HepG2 (cell line): Measurements from ENCODE around the gene HOXC10. TPM values are rescaled to one million over a fixed set of nuclear protein-coding genes. Genes with fewer than 3 reads are reported as not detected.

Experiments
- ATAC-seq: fragments of 200-7000 bp; cut with Tn5 transposase; 3 replicates; pipeline ENCODE4 v1.9.1; 2020; ENCODE audit warnings: mild to moderate bottlenecking, moderate library complexity
- BruUV-seq: library from RNA; stranded (reverse); fragments of 400-500 nt; replicated peaks from 2 replicates; lab custom pipeline; 2021; lab: Mats Ljungman, UMichigan
- CTCF ChIA-PET: fragments of 300-600 bp; formaldehyde crosslinking; extraction: SDS; loops from one replicate; lab custom pipeline; 2021; ENCODE audit warnings: low total read pairs, inconsistent platforms, low intra/inter-chr PET ratio; lab: Yijun Ruan, JAX
- POLR2A ChIA-PET: fragments of 350-600 bp; sonication (Branson Sonifier 250); formaldehyde crosslinking; loops from one replicate; lab custom pipeline; 2020; ENCODE audit warnings: antibody characterized with exemption, inconsistent platforms; lab: Yijun Ruan, JAX
- DNase-seq: peaks from one replicate; pipeline ENCODE4 v3.0.0-alpha.2; 2015; ENCODE audit warnings: low spot score
- FAIRE-seq: peaks from 3 replicates; lab custom pipeline; 2011; peaks lifted over from hg19 to GRCh38; lab: Jason Lieb, UNC
- H2AFZ ChIP-seq: one replicate; pipeline ENCODE4 v1.6.1; 2011; ENCODE audit warnings: low read length, inconsistent platforms
- H3K27ac ChIP-seq: fragments of 300-600 bp; 3 replicates; pipeline ENCODE4 v1.8.0; 2011; ENCODE audit warnings: mixed run types, mild to moderate bottlenecking, mixed read lengths, low read length, inconsistent platforms; ENCODE audit not compliant: insufficient read depth; ENCODE audit errors: extremely low read length
- H3K27me3 ChIP-seq, 2 experiments: fragments of 200-600 bp in 1 of 2; 2 replicates in 1 of 2; 3 replicates in 1 of 2; pipeline versions ENCODE4 v1.6.0 to v1.8.0; 2011; ENCODE audit warnings: low read length in 2 of 2, mild to moderate bottlenecking in 2 of 2, moderate library complexity in 2 of 2, inconsistent platforms in 1 of 2; ENCODE audit not compliant: insufficient read depth in 2 of 2, control insufficient read depth in 1 of 2
- H3K36me3 ChIP-seq, 2 experiments: fragments of 200-600 bp in 1 of 2; replicated peaks in 1 of 2; 2 replicates in 1 of 2; 3 replicates in 1 of 2; pipeline versions ENCODE4 v1.5.1 to v1.8.0; 2011; ENCODE audit warnings: low read length in 2 of 2, inconsistent platforms in 1 of 2; ENCODE audit not compliant: insufficient read depth in 2 of 2, control insufficient read depth in 1 of 2
- H3K4me1 ChIP-seq: 2 replicates; pipeline ENCODE4 v1.5.1; 2012; ENCODE audit warnings: low read length, inconsistent platforms; ENCODE audit not compliant: insufficient read depth
- H3K4me2 ChIP-seq: 2 replicates; pipeline ENCODE4 v1.6.0; 2011; ENCODE audit warnings: low read depth, low read length, inconsistent platforms
- H3K4me3 ChIP-seq, 3 experiments: fragments of 200-600 bp in 1 of 3; sonication (generic), shearing (Covaris generic) in 1 of 3; replicated peaks in 1 of 3; 2 replicates each; pipeline ENCODE4 v1.5.1; 2011 to 2016; ENCODE audit warnings: low read length in 3 of 3, inconsistent platforms in 2 of 3, low read depth in 2 of 3, mild to moderate bottlenecking in 2 of 3, control low read depth in 1 of 3, mixed read lengths in 1 of 3; ENCODE audit not compliant: insufficient read depth in 1 of 3
- H3K79me2 ChIP-seq: one replicate; pipeline ENCODE4 v1.6.1; 2011; ENCODE audit warnings: low read length, inconsistent platforms; ENCODE audit not compliant: insufficient read depth
- H3K9ac ChIP-seq: 2 replicates; pipeline ENCODE4 v1.6.0; 2011; ENCODE audit warnings: mild to moderate bottlenecking, low read depth, low read length, inconsistent platforms; ENCODE audit not compliant: insufficient read depth
- H3K9me3 ChIP-seq: 2 replicates; pipeline ENCODE4 v1.5.1; 2012; ENCODE audit warnings: mild to moderate bottlenecking, low read length
- H4K20me1 ChIP-seq: 2 replicates; pipeline ENCODE4 v1.6.0; 2011; ENCODE audit warnings: inconsistent platforms, mild to moderate bottlenecking, low read length, moderate library complexity; ENCODE audit not compliant: insufficient read depth
- ATM ChIP-seq: fragments of 450-650 bp; IDR thresholded peaks from 2 replicates; pipeline ENCODE4 v1.7.1; 2017; ENCODE audit warnings: mild to moderate bottlenecking, borderline replicate concordance
- ETV6 ChIP-seq: sonication (generic); formaldehyde crosslinking; conservative IDR thresholded peaks from 2 replicates; pipeline ENCODE4 v1.4.0; 2020; ENCODE audit warnings: missing genetic modification reagents
- EZH2 ChIP-seq: conservative IDR thresholded peaks from 2 replicates; pipeline ENCODE4 v1.6.1; 2012; ENCODE audit warnings: mild to moderate bottlenecking, low read depth, low read length, moderate library complexity
- HOXA5 ChIP-seq: sonication (generic); formaldehyde crosslinking; IDR thresholded peaks from 2 replicates; pipeline ENCODE4 v1.4.0; 2020; ENCODE audit warnings: missing genetic modification reagents
- PHB2 ChIP-seq: fragments of 450-650 bp; IDR thresholded peaks from 2 replicates; pipeline ENCODE4 v1.6.1; 2018; ENCODE audit not compliant: partially characterized antibody
- UBTF ChIP-seq: sonication (generic); formaldehyde crosslinking; IDR thresholded peaks from 2 replicates; pipeline ENCODE4 v1.4.0; 2020; ENCODE audit warnings: mild to moderate bottlenecking, missing genetic modification reagents
- ZNF318 ChIP-seq: sonication (generic); formaldehyde crosslinking; IDR thresholded peaks from 2 replicates; pipeline ENCODE4 v1.4.0; 2020; ENCODE audit warnings: mild to moderate bottlenecking, missing genetic modification reagents
- WGBS: methylation state at CpG from one replicate; pipeline ENCODE4 v1.1.6; 2017; ENCODE audit warnings: low lambda C conversion rate; 5-methylcytosine and 5-hydroxymethylcytosine counted together
- in situ Hi-C: cut with HindIII; loops from 2 replicates; pipeline ENCODE4 v1.10.0; 2017; ENCODE audit warnings: low pct_unique_long_range_greater_than_20kb; ENCODE audit not compliant: extremely low pct_ligation_motif_present
- intact Hi-C: fragments of 100-400 bp; cut with micrococcal nuclease; formaldehyde crosslinking; loops from one replicate; pipeline ENCODE4 v1.10.0; 2022; ENCODE audit not compliant: unreplicated experiment
- polyA plus RNA-seq, 8 experiments: library from polyadenylated mRNA; depleted of rRNA in 3 of 8; stranded (reverse) in 7 of 8; unstranded in 1 of 8; fragments of >200 nt; fragmentation: Illumina TruSeq in 4 of 8; extraction: Trizol in 4 of 8; gene quantifications; 2 replicates each; pipeline versions ENCODE4 v1.2.1 to v1.2.3, GENCODE V29; 2011 to 2016; ENCODE audit warnings: low read depth in 4 of 8, missing spikeins in 1 of 8, mixed read lengths in 1 of 8; ENCODE audit not compliant: insufficient read depth in 1 of 8
- total RNA-seq, 5 experiments: library from RNA; depleted of rRNA; stranded (reverse); fragments of >200 nt; fragmentation: Illumina TruSeq; extraction: Trizol; gene quantifications; 2 replicates each; pipeline ENCODE4 v1.2.3, GENCODE V29; 2016; ENCODE audit warnings: low read depth in 1 of 5

The HOXC10 gene
- total and polyA plus RNA-seq, 2 of the 13 experiments (the other 11 are each of a cell fraction or from before 2014, with no cell fraction given), result not detected

GRCh38 chr12:54033106-54033979, 48.4 kb downstream of the HOXC10 start:
- ATAC-seq, result peak; percentile 59
- no peak for TF ChIP-seq ETV6
- TF ChIP-seq EZH2, result peak; percentile 90
- TF ChIP-seq HOXA5 (CRISPR knock-in tag), result no peak
- TF ChIP-seq ATM, result no peak
- no peak for TF ChIP-seq ZNF318 (CRISPR knock-in tag)
- no peak for TF ChIP-seq PHB2
- 0 out of 2 replicates have a peak, but pooled peaks have one; percentile 10 for TF ChIP-seq UBTF (CRISPR knock-in tag)
- TF ChIP-seq, all 625 proteins: peak for 2
- 11% methylated on average over 30 of the region's 61 CpGs for WGBS
- no peaks in the 10 kb centered on the region for H4K20me1 ChIP-seq
- ChIA-PET CTCF (interaction anchor here (0.6 to 3.7 kb wide), 7 partner anchors 158 to 183 kb away, joined by 3 to 33 read pairs (median 5); no protein-coding TSS in a partner anchor), POLR2A (no interaction called here)
- H3K4me3 ChIP-seq, result peak overlapping the region in 1 of 3 experiments; percentile 32; a peak in 2 of 6 replicates
- H3K27me3 ChIP-seq, result peaks cover 5 to 71% of the 10 kb centered on the region in 2 experiments; a peak in 4 of 5 replicates
- peak; percentile 4 for DNase-seq
- peaks cover 7% of the 10 kb centered on the region; the same call in 1 of the 2 replicates for H3K4me1 ChIP-seq
- H3K27ac ChIP-seq, result no peak overlapping the region
- H3K9ac ChIP-seq, result no peak overlapping the region
- H3K36me3 ChIP-seq, result no peaks in the 10 kb centered on the region
- H3K79me2 ChIP-seq, result no peaks in the 10 kb centered on the region
- H3K4me2 ChIP-seq, result peak overlapping the region; percentile 62
- BruUV-seq, result no TSS peak
- H2AFZ ChIP-seq, result no peak overlapping the region
- H3K9me3 ChIP-seq, result no peaks in the 10 kb centered on the region
- FAIRE-seq, result no peak
- in situ Hi-C loops (loop anchor here (5.0 kb wide), 2 partner anchors 99 to 159 kb away; no protein-coding TSS in a partner anchor), intact Hi-C loops (loop anchor here (5.0 kb wide), 1 partner anchor 104 kb away; no protein-coding TSS in a partner anchor)
